Sigmoid colon (tissue), 7 donors: ENCODE measurements around the gene SPTBN1. TPM values are rescaled to one million over a fixed set of nuclear protein-coding genes. Genes with fewer than 3 reads are reported as not detected.

ENCODE experiments used
- DNase-seq: peaks from one replicate; pipeline ENCODE4 v3.0.0-alpha.2; 2019
- H3K27ac ChIP-seq, 4 donors: fragments of 200-600 bp; sonication (generic); one replicate each; pipeline ENCODE4 v1.5.1; 2016 to 2019; ENCODE audit warnings: mild to moderate bottlenecking in 1 of 4
- H3K27me3 ChIP-seq, 3 donors: fragments of 200-600 bp; sonication (generic); one replicate each; pipeline ENCODE4 v1.5.1; 2019; ENCODE audit warnings: mild to moderate bottlenecking in 1 of 3
- H3K36me3 ChIP-seq, 4 donors: fragments of 200-600 bp; sonication (generic); one replicate each; pipeline ENCODE4 v1.5.1; 2016 to 2019
- H3K4me1 ChIP-seq, 4 donors: fragments of 200-600 bp; sonication (generic); one replicate each; pipeline ENCODE4 v1.5.1; 2017 to 2019
- H3K4me3 ChIP-seq, 4 donors: fragments of 200-600 bp; sonication (generic); one replicate each; pipeline ENCODE4 v1.5.1; 2017 to 2019; ENCODE audit warnings: mild to moderate bottlenecking in 2 of 4, moderate library complexity in 1 of 4
- H3K9me3 ChIP-seq, 4 donors: fragments of 200-600 bp in 3 of 4; sonication (generic) in 3 of 4; one replicate each; pipeline versions ENCODE4 v1.5.1 to v1.6.1; 2013 to 2019
- CTCF ChIP-seq, 4 experiments: fragments of 450-650 bp in 3 of 4; fragments of 200-600 bp in 1 of 4; IDR thresholded peaks; one replicate each; pipeline ENCODE4 v1.5.1; 2016 to 2019; ENCODE audit warnings: antibody characterized with exemption in 4 of 4, mild to moderate bottlenecking in 3 of 4, moderate library complexity in 2 of 4
- EP300 ChIP-seq, 4 donors: sonication (generic); formaldehyde crosslinking; IDR thresholded peaks; one replicate each; pipeline ENCODE4 v1.6.1; 2017; ENCODE audit warnings: antibody characterized with exemption in 4 of 4
- POLR2A ChIP-seq, 2 donors: fragments of 450-650 bp; IDR thresholded peaks; one replicate each; pipeline ENCODE4 v1.6.1; 2016; ENCODE audit warnings: antibody characterized with exemption in 2 of 2, mild to moderate bottlenecking in 2 of 2, moderate library complexity in 2 of 2
- POLR2AphosphoS5 ChIP-seq, 4 donors: sonication (generic); formaldehyde crosslinking; IDR thresholded peaks; one replicate each; pipeline ENCODE4 v1.6.1; 2017; ENCODE audit warnings: antibody characterized with exemption in 4 of 4
- WGBS, 2 donors: extraction: QIAGEN DNeasy Blood & Tissue Kit; methylation state at CpG; one replicate each; pipeline ENCODE4 v1.1.7; 2013; 5-methylcytosine and 5-hydroxymethylcytosine counted together
- intact Hi-C: fragments of 100-400 bp; cut with DNase I; formaldehyde crosslinking; loops from one replicate; pipeline ENCODE4 v1.15.1; 2023
- polyA plus RNA-seq, 3 donors: library from polyadenylated mRNA; stranded (reverse); fragments of 200-250 nt; gene quantifications; one replicate each; pipeline ENCODE4 v1.2.3, GENCODE V29; 2013
- total RNA-seq, 4 donors: library from RNA; depleted of rRNA; stranded (reverse); fragments of >200 nt; gene quantifications; one replicate each; pipeline ENCODE4 v1.1.0, GENCODE V29; 2016
- donor health status: healthy with polysubstance abuse.
- donor health status: Bipolar disorder and iron deficiency.
- donor health status: healthy.

SPTBN1 gene
- total and polyA plus RNA-seq, 7 donors = 23.1 to 273 (median 169) TPM

- Histone ChIP-seq H3K27me3 (no peaks in the 10 kb centered on the region), H3K4me3 (no peak overlapping the region), H3K36me3 (no peaks in the 10 kb centered on the region), H3K27ac (no peak overlapping the region), H3K4me1 (peaks cover 0 to 39% (median 33%) of the 10 kb centered on the region in 4 donors), H3K9me3 (no peaks in the 10 kb centered on the region)
- DNase-seq = no peak
- no peak for TF ChIP-seq EP300 (IDR thresholded peaks at IDR 0.05)
- TF ChIP-seq CTCF (IDR thresholded peaks at IDR 0.05) = no peak
- no peak for TF ChIP-seq POLR2A (IDR thresholded peaks at IDR 0.05)
- no peak for TF ChIP-seq POLR2AphosphoS5 (IDR thresholded peaks at IDR 0.05)
- intact Hi-C loops = no loop called here
- WGBS, 2 donors = 92 to 94% methylated on average over 2 of the region's 2 CpGs
Observed at GRCh38 chr2:54510916-54511315, 54.8 kb downstream of the SPTBN1 start.

GRCh38 chr2:54512183-54512582 is 56.1 kb downstream of the SPTBN1 start:
- DNase-seq = no peak
- no peaks in the 10 kb centered on the region for H3K9me3 ChIP-seq
- H3K27me3 ChIP-seq = no peaks in the 10 kb centered on the region
- WGBS, 2 donors = 78 to 80% methylated on average over 3 of the region's 3 CpGs
- H3K27ac ChIP-seq = no peak overlapping the region
- H3K4me1 ChIP-seq = peaks cover 0 to 39% (median 33%) of the 10 kb centered on the region in 4 donors
- no peaks in the 10 kb centered on the region for H3K36me3 ChIP-seq
- TF ChIP-seq POLR2A (IDR thresholded peaks at IDR 0.05) (no peak), POLR2AphosphoS5 (IDR thresholded peaks at IDR 0.05) (no peak), EP300 (IDR thresholded peaks at IDR 0.05) (no peak), CTCF (IDR thresholded peaks at IDR 0.05) (no peak)
- intact Hi-C loops = no loop called here
- H3K4me3 ChIP-seq = no peak overlapping the region

GRCh38 chr2:54512663-54513362 is 56.7 kb downstream of the SPTBN1 start:
- Histone ChIP-seq H3K4me3 (no peak overlapping the region), H3K4me1 (peaks cover 0 to 42% (median 38%) of the 10 kb centered on the region in 4 donors), H3K27me3 (no peaks in the 10 kb centered on the region), H3K9me3 (no peaks in the 10 kb centered on the region), H3K27ac (no peak overlapping the region), H3K36me3 (no peaks in the 10 kb centered on the region)
- WGBS, 2 donors = 85 to 86% methylated on average over 4 of the region's 4 CpGs
- no peak for TF ChIP-seq CTCF (IDR thresholded peaks at IDR 0.05)
- no peak for TF ChIP-seq POLR2AphosphoS5 (IDR thresholded peaks at IDR 0.05)
- no peak for TF ChIP-seq EP300 (IDR thresholded peaks at IDR 0.05)
- no peak for TF ChIP-seq POLR2A (IDR thresholded peaks at IDR 0.05)
- intact Hi-C loops = no loop called here
- DNase-seq = no peak

GRCh38 chr2:54513363-54513715 is 57.2 kb downstream of the SPTBN1 start:
- no peak for TF ChIP-seq CTCF (IDR thresholded peaks at IDR 0.05)
- TF ChIP-seq POLR2A (IDR thresholded peaks at IDR 0.05) = no peak
- no peak for TF ChIP-seq EP300 (IDR thresholded peaks at IDR 0.05)
- no peak for TF ChIP-seq POLR2AphosphoS5 (IDR thresholded peaks at IDR 0.05)
- no peak overlapping the region for H3K27ac ChIP-seq

More at GRCh38 chr2:54513363-54513715, 57.2 kb downstream of the SPTBN1 start:
- Histone ChIP-seq H3K4me1 (peaks cover 0 to 47% (median 43%) of the 10 kb centered on the region in 4 donors), H3K4me3 (no peak overlapping the region), H3K27me3 (no peaks in the 10 kb centered on the region), H3K9me3 (no peaks in the 10 kb centered on the region), H3K36me3 (no peaks in the 10 kb centered on the region)
- DNase-seq = no peak
- intact Hi-C loops = no loop called here
